AG04450 (cell line): ENCODE measurements around the gene RGPD8. TPM values are rescaled to one million over a fixed set of nuclear protein-coding genes. Genes with fewer than 3 reads are reported as not detected.
"Not testable (repeated sequence)": the region's sequence is repeated elsewhere in the genome, so short reads cannot be mapped to it uniquely, and the experiment has no call there.

Experiments
- CTCF ChIA-PET: fragments of 300-600, 350-600 bp; formaldehyde crosslinking; extraction: SDS; loops from one replicate; lab custom pipeline; 2022; ENCODE audit warnings: antibody characterized with exemption, inconsistent platforms; lab: Charles Lee
- POLR2A ChIA-PET: fragments of 350-600 bp; formaldehyde crosslinking; extraction: SDS; loops from one replicate; lab custom pipeline; 2021; ENCODE audit warnings: antibody characterized with exemption, inconsistent platforms; lab: Yijun Ruan, JAX
- DNase-seq: peaks from one replicate; pipeline ENCODE4 v3.0.0-alpha.2; 2011; ENCODE audit warnings: low read depth, low spot score
- H3K27ac ChIP-seq: one replicate; pipeline ENCODE4 v1.5.1; 2012; ENCODE audit warnings: low read depth, low read length, control low read depth
- H3K27me3 ChIP-seq: one replicate; pipeline ENCODE4 v1.6.0; 2012; ENCODE audit warnings: low read length; ENCODE audit not compliant: control insufficient read depth, insufficient read depth
- H3K4me3 ChIP-seq: 2 replicates; pipeline ENCODE4 v1.5.1; 2011; ENCODE audit warnings: mild to moderate bottlenecking, low read depth, low read length, control low read depth
- H3K9me3 ChIP-seq: 2 replicates; pipeline ENCODE4 v1.5.1; 2012; ENCODE audit warnings: low read length; ENCODE audit not compliant: control insufficient read depth, insufficient read depth
- polyA plus RNA-seq: library from polyadenylated mRNA; depleted of rRNA; stranded (reverse); fragments of >200 nt; gene quantifications from 2 replicates; pipeline ENCODE4 v1.2.3, GENCODE V29; 2011
- TF ChIP-seq, protein P1 (sequence below): IDR thresholded peaks from 2 replicates; pipeline ENCODE4 v1.5.1; 2011; ENCODE audit warnings: low read depth, low read length, control low read depth, inconsistent platforms

Gene RGPD8
- polyA plus RNA-seq, 1 experiment: 2.6 TPM

GRCh38 chr2:112434890-112435715 lies 1.7 kb upstream of the RGPD8 start:
- DNase-seq, H3K4me3 ChIP-seq, H3K9me3 ChIP-seq, H3K27me3 ChIP-seq, H3K27ac ChIP-seq, POLR2A ChIA-PET: not testable (repeated sequence)
- CTCF ChIA-PET: interaction anchor here (1.3 kb wide), 1 partner anchor 176 kb away, joined by 5 read pairs; no protein-coding TSS in a partner anchor

DNA sequence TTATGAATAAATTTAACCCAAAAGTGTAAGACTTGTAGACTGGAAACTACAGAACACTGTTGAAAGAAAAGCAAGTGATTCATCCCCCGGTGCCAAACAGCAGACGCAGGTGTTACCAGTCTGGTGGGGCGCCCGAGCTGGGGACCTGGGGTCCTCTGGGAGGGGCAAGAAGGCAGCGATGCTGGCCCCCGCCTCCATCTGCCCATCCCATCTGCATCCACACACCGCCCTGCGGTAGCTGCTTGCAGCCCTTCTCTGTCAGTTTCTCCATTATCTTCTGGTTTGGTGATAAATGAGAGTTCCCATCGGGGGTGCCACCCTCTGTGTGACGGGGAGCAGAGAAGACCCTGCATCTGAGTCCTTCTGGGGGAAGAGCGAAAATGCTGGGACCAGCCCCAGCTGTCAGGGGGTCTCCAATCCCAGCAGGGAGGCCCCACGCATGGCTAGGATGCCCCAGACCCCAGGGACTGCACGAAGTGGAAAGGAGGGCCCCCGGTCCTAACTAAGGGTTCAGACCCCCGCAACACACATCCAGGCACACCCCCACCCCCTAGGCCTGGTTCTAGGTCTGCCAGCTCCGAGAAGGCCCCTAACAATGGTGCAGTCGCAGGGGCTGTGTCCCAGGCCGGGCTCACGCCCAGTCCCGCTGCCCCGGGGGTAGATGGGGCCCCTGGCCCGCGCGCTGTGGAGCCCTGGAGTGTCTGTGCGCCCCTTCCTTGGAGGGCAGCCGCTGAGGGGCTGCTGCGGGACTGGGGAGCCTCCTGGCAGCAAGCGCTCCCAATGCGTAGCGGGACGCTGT lies 686 bp upstream of the RGPD8 start:
- ChIA-PET CTCF (interaction anchor here (0.6 to 1.4 kb wide), 5 partner anchors 83 to 547 kb away, joined by 4 to 13 read pairs (median 8); no protein-coding TSS in a partner anchor), POLR2A (no interaction called here)
- Histone ChIP-seq H3K4me3 (no peak overlapping the region), H3K9me3 (no peaks in the 10 kb centered on the region; the same call in 1 of the 2 replicates), H3K27ac (no peak overlapping the region), H3K27me3 (no peaks in the 10 kb centered on the region)
- DNase-seq: no peak
- TF ChIP-seq, protein P1, sequence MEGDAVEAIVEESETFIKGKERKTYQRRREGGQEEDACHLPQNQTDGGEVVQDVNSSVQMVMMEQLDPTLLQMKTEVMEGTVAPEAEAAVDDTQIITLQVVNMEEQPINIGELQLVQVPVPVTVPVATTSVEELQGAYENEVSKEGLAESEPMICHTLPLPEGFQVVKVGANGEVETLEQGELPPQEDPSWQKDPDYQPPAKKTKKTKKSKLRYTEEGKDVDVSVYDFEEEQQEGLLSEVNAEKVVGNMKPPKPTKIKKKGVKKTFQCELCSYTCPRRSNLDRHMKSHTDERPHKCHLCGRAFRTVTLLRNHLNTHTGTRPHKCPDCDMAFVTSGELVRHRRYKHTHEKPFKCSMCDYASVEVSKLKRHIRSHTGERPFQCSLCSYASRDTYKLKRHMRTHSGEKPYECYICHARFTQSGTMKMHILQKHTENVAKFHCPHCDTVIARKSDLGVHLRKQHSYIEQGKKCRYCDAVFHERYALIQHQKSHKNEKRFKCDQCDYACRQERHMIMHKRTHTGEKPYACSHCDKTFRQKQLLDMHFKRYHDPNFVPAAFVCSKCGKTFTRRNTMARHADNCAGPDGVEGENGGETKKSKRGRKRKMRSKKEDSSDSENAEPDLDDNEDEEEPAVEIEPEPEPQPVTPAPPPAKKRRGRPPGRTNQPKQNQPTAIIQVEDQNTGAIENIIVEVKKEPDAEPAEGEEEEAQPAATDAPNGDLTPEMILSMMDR: no peak

DNA sequence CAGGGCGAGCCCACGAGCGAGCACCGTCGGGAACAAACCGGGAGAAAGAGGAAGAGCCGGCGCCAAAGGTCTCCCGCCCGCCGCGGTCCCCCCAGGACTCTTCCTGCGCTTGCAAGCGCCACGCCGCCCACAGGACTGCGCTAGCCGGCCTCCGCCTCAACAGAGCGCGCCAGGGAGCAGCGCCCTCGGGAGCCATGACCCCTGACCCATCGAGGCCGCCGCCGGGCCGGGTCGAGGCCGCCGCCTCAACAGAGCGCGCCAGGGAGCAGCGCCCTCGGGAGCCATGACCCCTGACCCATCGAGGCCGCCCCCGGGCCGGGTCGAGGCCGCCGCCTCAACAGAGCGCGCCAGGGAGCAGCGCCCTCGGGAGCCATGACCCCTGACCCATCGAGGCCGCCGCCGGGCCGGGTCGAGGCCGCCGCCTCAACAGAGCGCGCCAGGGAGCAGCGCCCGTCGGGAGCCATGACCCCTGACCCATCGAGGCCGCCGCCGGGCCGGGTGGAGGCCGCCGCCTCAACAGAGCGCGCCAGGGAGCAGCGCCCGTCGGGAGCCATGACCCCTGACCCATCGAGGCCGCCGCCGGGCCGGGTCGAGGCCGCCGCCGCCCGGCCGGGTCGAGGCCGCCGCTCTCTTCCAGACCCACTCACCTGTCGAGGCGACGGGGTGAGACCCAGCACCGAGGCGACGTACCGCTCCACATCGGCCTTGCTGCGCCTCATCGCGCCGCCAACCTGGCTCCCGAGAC lies 538 bp downstream of the RGPD8 start:
- H3K27ac ChIP-seq, DNase-seq, H3K9me3 ChIP-seq, H3K27me3 ChIP-seq: not testable (repeated sequence)
- peak overlapping the region; percentile 27; the same call in 1 of the 2 replicates for H3K4me3 ChIP-seq
- ChIA-PET POLR2A (interaction anchor here (0.6 to 0.7 kb wide), 3 partner anchors 174 to 179 kb away, joined by 4 to 10 read pairs (median 6); partner anchors contain the start of gene ZC3H8), CTCF (interaction anchor here (0.6 to 1.4 kb wide), 10 partner anchors 150 to 545 kb away, joined by 3 to 13 read pairs (median 4); no protein-coding TSS in a partner anchor)

DNA sequence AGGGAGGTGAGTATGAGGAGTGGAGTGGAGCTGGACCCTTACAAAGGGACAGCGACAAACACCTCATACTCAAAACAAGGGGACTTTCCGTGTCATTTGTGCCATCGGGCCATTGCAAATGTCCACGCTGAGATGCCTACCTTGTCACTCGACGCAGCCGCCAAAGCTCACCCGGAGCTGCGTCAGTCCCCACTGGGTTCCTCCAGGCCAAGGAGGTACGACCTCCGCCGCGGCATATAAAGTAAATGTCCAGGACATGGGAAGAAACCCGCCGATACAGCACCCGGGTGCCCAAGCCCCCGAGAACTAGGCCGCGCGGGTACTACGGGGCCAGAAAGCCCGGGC lies 1.1 kb downstream of the RGPD8 start:
- H3K9me3 ChIP-seq, H3K4me3 ChIP-seq, POLR2A ChIA-PET, H3K27me3 ChIP-seq, CTCF ChIA-PET, H3K27ac ChIP-seq, DNase-seq: not testable (repeated sequence)

DNA sequence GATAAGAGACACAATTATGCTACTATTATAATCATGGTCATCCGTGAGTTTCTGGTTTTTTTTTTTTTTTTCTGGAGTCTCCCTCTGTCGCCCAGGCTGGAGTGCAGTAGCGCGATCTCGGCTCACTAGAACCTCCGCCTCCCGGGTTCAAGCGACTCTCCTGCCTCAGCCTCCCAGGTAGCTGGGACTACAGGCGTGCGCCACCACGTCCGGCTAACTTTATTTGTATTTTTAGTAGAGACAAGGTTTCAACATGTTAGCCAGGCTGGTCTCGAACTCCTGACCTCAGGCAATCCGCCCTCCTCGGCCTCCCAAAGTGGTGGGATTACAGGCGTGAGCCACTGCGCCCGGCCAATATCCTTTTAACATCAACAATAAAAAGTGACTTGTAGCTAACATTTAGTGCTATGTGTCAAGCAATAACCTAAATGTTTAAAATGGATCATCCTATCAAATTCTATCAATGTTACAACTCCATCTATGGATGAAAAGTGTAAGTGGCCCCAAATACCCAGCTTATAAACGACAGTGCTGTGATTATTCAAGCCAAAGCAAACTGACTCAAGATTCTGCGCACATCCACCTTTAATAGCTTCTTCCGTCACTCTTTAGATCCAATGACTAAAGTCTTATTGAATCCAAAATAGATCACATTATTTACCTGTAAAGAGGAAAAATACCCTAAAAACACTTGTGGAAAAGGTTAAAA lies 1.7 kb downstream of the RGPD8 start:
- H3K27ac ChIP-seq, H3K9me3 ChIP-seq, H3K4me3 ChIP-seq, H3K27me3 ChIP-seq, DNase-seq, POLR2A ChIA-PET: not testable (repeated sequence)
- CTCF ChIA-PET: interaction anchor here (0.6 kb wide), 1 partner anchor 310 kb away, joined by 3 read pairs; no protein-coding TSS in a partner anchor

GRCh38 chr2:112424553-112424952 lies 8.9 kb downstream of the RGPD8 start:
- DNase-seq, H3K27ac ChIP-seq, H3K27me3 ChIP-seq, POLR2A ChIA-PET, H3K9me3 ChIP-seq, H3K4me3 ChIP-seq, CTCF ChIA-PET: not testable (repeated sequence)

DNA sequence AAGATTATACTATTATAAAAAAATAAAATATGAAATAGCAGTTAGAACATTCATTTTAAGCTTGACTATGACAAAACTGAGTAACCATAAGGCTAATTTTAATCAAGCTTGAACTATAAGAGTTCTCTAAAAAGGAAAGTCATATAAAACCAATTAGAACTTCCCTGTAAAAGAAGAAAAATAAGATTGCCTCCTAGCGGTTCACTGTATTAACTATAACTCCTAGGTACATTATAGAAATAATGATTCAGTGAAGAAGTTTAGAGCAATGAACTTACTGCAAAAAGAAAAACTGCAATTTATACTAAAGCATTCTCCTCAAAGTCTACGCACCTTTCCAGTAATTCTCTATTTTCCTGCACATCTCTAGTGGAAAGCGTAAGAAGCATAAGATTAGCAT lies 16.6 kb downstream of the RGPD8 start:
- H3K4me3 ChIP-seq, H3K27ac ChIP-seq, POLR2A ChIA-PET, CTCF ChIA-PET, H3K9me3 ChIP-seq, DNase-seq, H3K27me3 ChIP-seq: not testable (repeated sequence)

DNA sequence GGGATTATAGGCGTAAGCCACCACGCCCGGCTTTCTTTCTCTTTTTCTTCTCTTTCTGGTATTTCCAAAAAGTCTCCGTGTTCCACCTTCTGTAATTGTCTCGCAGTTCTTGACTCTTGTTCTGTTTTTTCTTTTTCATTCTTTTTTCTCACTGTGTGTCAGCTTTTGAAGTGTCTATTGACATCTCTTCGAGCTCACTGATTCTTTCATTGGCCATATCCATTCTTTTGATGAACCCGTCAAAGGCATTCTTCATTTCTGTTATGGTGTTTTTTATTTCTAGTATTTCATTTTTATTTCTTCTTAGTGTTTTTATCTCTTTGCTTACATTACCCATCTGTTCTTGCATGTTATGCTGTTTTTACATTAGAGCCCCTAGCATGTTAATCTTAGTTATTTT lies 73.4 kb downstream of the RGPD8 start:
- DNase-seq, CTCF ChIA-PET, H3K4me3 ChIP-seq, H3K27ac ChIP-seq, H3K9me3 ChIP-seq, H3K27me3 ChIP-seq, POLR2A ChIA-PET: not testable (repeated sequence)

DNA sequence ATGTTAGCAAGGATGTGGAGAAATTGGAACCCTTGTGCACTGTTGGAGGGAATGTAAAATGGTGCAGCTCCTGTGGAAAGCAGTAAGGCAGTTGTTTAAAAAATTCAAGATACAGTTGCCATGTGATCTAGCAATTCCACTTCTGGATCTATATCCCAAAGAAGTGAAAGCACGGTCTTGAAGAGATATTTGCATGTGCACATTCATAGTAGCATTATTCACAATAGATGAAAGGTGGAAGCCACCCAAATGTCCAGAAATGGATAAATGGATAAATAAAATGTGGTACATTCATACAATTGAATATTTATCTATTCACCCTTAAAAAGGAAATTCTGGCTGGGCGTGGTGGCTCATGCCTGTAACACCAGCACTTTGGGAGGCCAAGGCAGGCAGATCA lies 79.1 kb downstream of the RGPD8 start:
- CTCF ChIA-PET, POLR2A ChIA-PET, H3K27me3 ChIP-seq, H3K4me3 ChIP-seq, DNase-seq, H3K9me3 ChIP-seq, H3K27ac ChIP-seq: not testable (repeated sequence)
